C4-2B (cell line): ENCODE results near the gene MGMT.

Experiments
- ZFX ChIP-seq: fragments of 450-650 bp; IDR thresholded peaks from 2 replicates; pipeline ENCODE4 v1.6.1; 2017
- TF ChIP-seq, protein P1 (sequence below): fragments of 450-650 bp; conservative IDR thresholded peaks from 2 replicates; pipeline ENCODE4 v1.5.1; 2017; ENCODE audit warnings: mild to moderate bottlenecking

DNA sequence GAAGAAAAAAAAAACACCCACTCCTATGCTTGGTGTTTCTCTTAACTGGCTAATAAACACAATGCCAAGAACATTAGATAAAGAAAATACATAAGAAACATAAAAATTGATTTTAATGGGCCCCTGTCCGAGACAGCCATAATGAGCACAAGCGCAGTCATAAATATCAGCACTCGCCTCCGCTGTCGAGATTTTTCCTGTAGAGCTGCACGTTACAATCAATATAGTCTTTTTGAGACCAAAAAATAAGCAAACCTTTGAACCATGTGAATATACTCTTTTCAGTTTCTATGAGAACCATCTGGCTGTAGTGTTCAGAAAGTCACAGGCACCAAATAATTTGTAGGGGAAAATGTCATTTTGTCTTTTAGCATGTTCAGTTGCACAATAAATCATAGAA, 70.1 kb downstream of the MGMT start:
- TF ChIP-seq, protein P1, sequence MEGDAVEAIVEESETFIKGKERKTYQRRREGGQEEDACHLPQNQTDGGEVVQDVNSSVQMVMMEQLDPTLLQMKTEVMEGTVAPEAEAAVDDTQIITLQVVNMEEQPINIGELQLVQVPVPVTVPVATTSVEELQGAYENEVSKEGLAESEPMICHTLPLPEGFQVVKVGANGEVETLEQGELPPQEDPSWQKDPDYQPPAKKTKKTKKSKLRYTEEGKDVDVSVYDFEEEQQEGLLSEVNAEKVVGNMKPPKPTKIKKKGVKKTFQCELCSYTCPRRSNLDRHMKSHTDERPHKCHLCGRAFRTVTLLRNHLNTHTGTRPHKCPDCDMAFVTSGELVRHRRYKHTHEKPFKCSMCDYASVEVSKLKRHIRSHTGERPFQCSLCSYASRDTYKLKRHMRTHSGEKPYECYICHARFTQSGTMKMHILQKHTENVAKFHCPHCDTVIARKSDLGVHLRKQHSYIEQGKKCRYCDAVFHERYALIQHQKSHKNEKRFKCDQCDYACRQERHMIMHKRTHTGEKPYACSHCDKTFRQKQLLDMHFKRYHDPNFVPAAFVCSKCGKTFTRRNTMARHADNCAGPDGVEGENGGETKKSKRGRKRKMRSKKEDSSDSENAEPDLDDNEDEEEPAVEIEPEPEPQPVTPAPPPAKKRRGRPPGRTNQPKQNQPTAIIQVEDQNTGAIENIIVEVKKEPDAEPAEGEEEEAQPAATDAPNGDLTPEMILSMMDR, result no peak
- TF ChIP-seq ZFX, result no peak
